Adrenal gland (tissue), 12 donors: ENCODE data around the gene MGAT5B. TPM values are rescaled to one million over a fixed set of nuclear protein-coding genes. Genes with fewer than 3 reads are reported as not detected.

ENCODE experiments used
- DNase-seq, 7 donors: peaks; one replicate each; pipeline ENCODE4 v3.0.0-alpha.2; 2019 to 2020
- H3K27ac ChIP-seq, 5 donors: fragments of 200-600 bp; sonication (generic) in 4 of 5; 1 replicate in 3 of 5; 2 replicates in 2 of 5; pipeline versions ENCODE4 v1.5.1 to v1.8.0; 2016 to 2020; ENCODE audit warnings: mild to moderate bottlenecking in 1 of 5
- H3K27me3 ChIP-seq: fragments of 200-600 bp; 2 replicates; pipeline ENCODE4 v1.8.0; 2021
- H3K36me3 ChIP-seq, 2 donors: fragments of 200-600 bp; replicated peaks in 1 of 2; 1 replicate in 1 of 2; 2 replicates in 1 of 2; pipeline versions ENCODE4 v1.5.1 to v1.8.0; 2018 to 2022
- H3K4me1 ChIP-seq, 2 donors: fragments of 200-600 bp; replicated peaks in 1 of 2; 1 replicate in 1 of 2; 2 replicates in 1 of 2; pipeline versions ENCODE4 v1.5.1 to v1.8.0; 2018 to 2021
- H3K4me3 ChIP-seq, 4 donors: fragments of 200-600 bp; sonication (generic) in 3 of 4; one replicate each; pipeline ENCODE4 v1.5.1; 2016 to 2018
- H3K9me3 ChIP-seq, 3 donors: fragments of 200-600 bp; sonication (generic) in 1 of 3; replicated peaks in 1 of 3; 1 replicate in 2 of 3; 2 replicates in 1 of 3; pipeline versions ENCODE4 v1.5.1 to v1.8.0; 2016 to 2021
- CTCF ChIP-seq, 6 experiments: fragments of 450-650 bp in 4 of 6; fragments of 200-600 bp in 2 of 6; sonication (generic) in 1 of 6; IDR thresholded peaks; 1 replicate in 5 of 6; 2 replicates in 1 of 6; pipeline versions ENCODE4 v1.5.1 to v1.8.0; 2016 to 2021; ENCODE audit warnings: antibody characterized with exemption in 6 of 6, mild to moderate bottlenecking in 2 of 6, moderate library complexity in 1 of 6
- POLR2A ChIP-seq, 2 donors: fragments of 450-650 bp; IDR thresholded peaks; one replicate each; pipeline ENCODE4 v1.6.1; 2017; ENCODE audit warnings: antibody characterized with exemption in 2 of 2, mild to moderate bottlenecking in 2 of 2, moderate library complexity in 1 of 2
- WGBS, 4 donors: extraction: QIAGEN DNeasy Blood & Tissue Kit in 2 of 4; methylation state at CpG; one replicate each; pipeline versions ENCODE4 v1.1.5 to v1.1.7; 2013 to 2017; 5-methylcytosine and 5-hydroxymethylcytosine counted together
- intact Hi-C, 2 donors: fragments of 100-400 bp; cut with DNase I; formaldehyde crosslinking; loops; one replicate each; pipeline versions ENCODE4 v1.14.1 to v1.15.0; 2022 to 2023
- polyA plus RNA-seq, 3 donors: library from polyadenylated mRNA; stranded (reverse); fragments of 200-250 nt in 2 of 3; fragments of 350-450 nt in 1 of 3; fragmentation: Illumina TruSeq in 1 of 3; extraction: RNeasy Lipid Tissue Mini Kit (QIAGEN cat#74804) in 1 of 3; gene quantifications; one replicate each; pipeline ENCODE4 v1.2.3, GENCODE V29; 2013 to 2014
- total RNA-seq, 9 donors: library from RNA; depleted of rRNA in 4 of 9; stranded (reverse); fragments of >200 nt in 4 of 9; fragments of 120-200 nt in 1 of 9; fragmentation: NEBNext Ultra II Directional in 1 of 9; extraction: Animal tissue kit (Norgen Biotek cat#: 25700) in 1 of 9; gene quantifications; one replicate each; pipeline versions ENCODE4 v1.1.0 to v1.2.4, GENCODE V29; 2013 to 2023
- donor health status: healthy with polysubstance abuse.
- donor health status: Bipolar disorder and iron deficiency.
- donor health status: DM: yes; HTN: yes; CAD: no.
- donor health status: DM: no; HTN: no; CAD: no.
- donor health status: DM: no; HTN: no; CAD: no.
- donor health status: DM: yes; HTN: yes; CAD: no.

MGAT5B gene
- total and polyA plus RNA-seq, 12 donors = 0.24 to 1.0 (median 0.70) TPM; not detected in 1

- Histone ChIP-seq H3K4me1 (no peaks in the 10 kb centered on the region), H3K36me3 (no peaks in the 10 kb centered on the region), H3K27ac (no peak overlapping the region), H3K9me3 (no peaks in the 10 kb centered on the region), H3K4me3 (no peak overlapping the region), H3K27me3 (peaks cover 5% of the 10 kb centered on the region)
- WGBS, 4 donors = 81 to 86% (median 83%) methylated on average over 11 to 15 of the region's 15 CpGs
- TF ChIP-seq POLR2A (IDR thresholded peaks at IDR 0.05) (no peak), CTCF (IDR thresholded peaks at IDR 0.05) (no peak)
- no peak for DNase-seq
- intact Hi-C loops = no loop called here
Measured at GRCh38 chr17:76981545-76982295, 113.5 kb downstream of the MGAT5B start.

GRCh38 chr17:76982408-76983074 lies 114.3 kb downstream of the MGAT5B start:
- 74 to 87% (median 78%) methylated on average over 7 to 10 of the region's 10 CpGs for WGBS, 4 donors
- DNase-seq = no peak
- no peaks in the 10 kb centered on the region for H3K9me3 ChIP-seq
- peaks cover 5% of the 10 kb centered on the region for H3K27me3 ChIP-seq
- no peak for TF ChIP-seq POLR2A (IDR thresholded peaks at IDR 0.05)
- TF ChIP-seq CTCF (IDR thresholded peaks at IDR 0.05) = no peak
- H3K4me1 ChIP-seq = no peaks in the 10 kb centered on the region
- no peaks in the 10 kb centered on the region for H3K36me3 ChIP-seq
- H3K4me3 ChIP-seq = no peak overlapping the region
- intact Hi-C loops = no loop called here
- no peak overlapping the region for H3K27ac ChIP-seq

GRCh38 chr17:76983075-76983775 lies 115.0 kb downstream of the MGAT5B start:
- no peak overlapping the region for H3K4me3 ChIP-seq
- intact Hi-C loops = no loop called here
- WGBS, 4 donors = 46 to 61% (median 55%) methylated on average over 10 to 17 of the region's 17 CpGs
- H3K27me3 ChIP-seq = peaks cover 5% of the 10 kb centered on the region
- no peaks in the 10 kb centered on the region for H3K9me3 ChIP-seq
- TF ChIP-seq POLR2A (IDR thresholded peaks at IDR 0.05) (no peak), CTCF (IDR thresholded peaks at IDR 0.05) (no peak)
- H3K36me3 ChIP-seq = no peaks in the 10 kb centered on the region
- no peak for DNase-seq
- no peak overlapping the region for H3K27ac ChIP-seq
- no peaks in the 10 kb centered on the region for H3K4me1 ChIP-seq

- Histone ChIP-seq H3K4me1 (no peaks in the 10 kb centered on the region), H3K9me3 (no peaks in the 10 kb centered on the region), H3K27ac (no peak overlapping the region), H3K4me3 (no peak overlapping the region), H3K27me3 (peaks cover 5% of the 10 kb centered on the region), H3K36me3 (no peaks in the 10 kb centered on the region)
- no peak for DNase-seq
- no peak for TF ChIP-seq POLR2A (IDR thresholded peaks at IDR 0.05)
- no peak for TF ChIP-seq CTCF (IDR thresholded peaks at IDR 0.05)
- 78 to 87% (median 80%) methylated on average over 7 to 8 of the region's 8 CpGs for WGBS, 4 donors
- intact Hi-C loops = no loop called here
Measured at GRCh38 chr17:76986365-76986764, 118.2 kb downstream of the MGAT5B start.
